ENCODE results near the gene TMEM272.

The TMEM272 gene

DNA sequence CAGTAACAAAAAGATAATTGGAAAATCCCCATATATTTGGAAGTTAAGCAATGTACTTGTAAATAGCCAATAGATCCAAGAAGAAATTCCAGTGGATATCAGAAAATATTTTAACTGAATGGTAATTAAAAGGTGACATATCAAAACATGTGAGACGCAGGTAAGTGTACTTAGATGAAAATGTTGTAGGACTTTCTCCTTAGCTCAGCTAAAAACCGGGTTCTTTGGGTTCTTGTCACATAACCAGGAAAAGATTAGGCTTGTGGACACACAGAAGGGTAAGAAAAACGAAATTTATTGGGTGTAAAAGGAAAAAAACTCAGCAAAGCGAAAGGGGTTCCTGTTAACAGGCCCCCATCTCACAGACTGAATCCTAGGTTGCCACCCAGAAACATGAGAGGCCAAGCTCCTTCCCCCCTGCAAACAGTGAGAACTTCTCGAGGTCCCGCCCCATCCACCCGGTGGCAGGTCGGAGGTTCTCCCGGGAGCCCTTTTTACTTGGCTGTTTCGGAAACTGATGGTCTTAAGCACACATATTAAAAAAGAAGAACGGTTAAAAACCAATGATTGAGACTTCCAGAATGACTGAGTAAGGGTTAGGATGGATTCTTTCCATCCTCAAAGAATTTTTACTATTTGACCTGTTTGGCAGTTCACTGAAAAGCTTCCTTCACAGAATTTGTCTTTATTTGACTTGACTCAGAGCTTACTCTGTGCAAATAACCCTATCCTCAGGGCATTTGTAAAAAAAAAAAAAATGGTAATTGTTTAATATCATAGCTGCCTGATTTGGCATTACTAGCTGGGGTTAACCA lies 13.7 kb upstream of the TMEM272 start:
- no peak for DNase-seq (ENCODE audit: low read depth)
- H3K4me3 ChIP-seq (ENCODE audit: low read depth, low read length) = no peak overlapping the region
- TF ChIP-seq, protein P1, sequence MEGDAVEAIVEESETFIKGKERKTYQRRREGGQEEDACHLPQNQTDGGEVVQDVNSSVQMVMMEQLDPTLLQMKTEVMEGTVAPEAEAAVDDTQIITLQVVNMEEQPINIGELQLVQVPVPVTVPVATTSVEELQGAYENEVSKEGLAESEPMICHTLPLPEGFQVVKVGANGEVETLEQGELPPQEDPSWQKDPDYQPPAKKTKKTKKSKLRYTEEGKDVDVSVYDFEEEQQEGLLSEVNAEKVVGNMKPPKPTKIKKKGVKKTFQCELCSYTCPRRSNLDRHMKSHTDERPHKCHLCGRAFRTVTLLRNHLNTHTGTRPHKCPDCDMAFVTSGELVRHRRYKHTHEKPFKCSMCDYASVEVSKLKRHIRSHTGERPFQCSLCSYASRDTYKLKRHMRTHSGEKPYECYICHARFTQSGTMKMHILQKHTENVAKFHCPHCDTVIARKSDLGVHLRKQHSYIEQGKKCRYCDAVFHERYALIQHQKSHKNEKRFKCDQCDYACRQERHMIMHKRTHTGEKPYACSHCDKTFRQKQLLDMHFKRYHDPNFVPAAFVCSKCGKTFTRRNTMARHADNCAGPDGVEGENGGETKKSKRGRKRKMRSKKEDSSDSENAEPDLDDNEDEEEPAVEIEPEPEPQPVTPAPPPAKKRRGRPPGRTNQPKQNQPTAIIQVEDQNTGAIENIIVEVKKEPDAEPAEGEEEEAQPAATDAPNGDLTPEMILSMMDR (IDR thresholded peaks at IDR 0.05; ENCODE audit: insufficient read depth, low read depth, low read length, missing control alignments) = no peak

DNA sequence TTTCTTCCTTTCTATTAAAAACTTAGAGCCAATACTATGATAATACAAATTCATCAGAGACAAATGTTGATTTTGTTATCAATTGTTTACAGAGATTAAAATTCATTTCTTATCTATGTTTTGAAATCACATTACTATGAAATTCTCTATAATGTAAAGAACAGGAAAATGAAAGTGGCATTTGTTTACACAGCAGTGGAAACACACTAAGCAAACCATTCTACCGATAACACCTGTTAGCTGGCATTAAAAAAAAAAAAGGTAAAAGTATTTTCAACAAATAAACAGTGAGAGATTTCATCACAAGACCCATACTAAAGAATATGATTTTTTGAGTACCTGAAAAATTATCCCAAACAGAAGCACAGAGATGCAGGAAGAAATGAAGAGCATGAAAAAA lies 12.0 kb upstream of the TMEM272 start:
- no peak for DNase-seq (ENCODE audit: low read depth)
- TF ChIP-seq, protein P1 (IDR thresholded peaks at IDR 0.05; ENCODE audit: insufficient read depth, low read depth, low read length, missing control alignments) = no peak

DNA sequence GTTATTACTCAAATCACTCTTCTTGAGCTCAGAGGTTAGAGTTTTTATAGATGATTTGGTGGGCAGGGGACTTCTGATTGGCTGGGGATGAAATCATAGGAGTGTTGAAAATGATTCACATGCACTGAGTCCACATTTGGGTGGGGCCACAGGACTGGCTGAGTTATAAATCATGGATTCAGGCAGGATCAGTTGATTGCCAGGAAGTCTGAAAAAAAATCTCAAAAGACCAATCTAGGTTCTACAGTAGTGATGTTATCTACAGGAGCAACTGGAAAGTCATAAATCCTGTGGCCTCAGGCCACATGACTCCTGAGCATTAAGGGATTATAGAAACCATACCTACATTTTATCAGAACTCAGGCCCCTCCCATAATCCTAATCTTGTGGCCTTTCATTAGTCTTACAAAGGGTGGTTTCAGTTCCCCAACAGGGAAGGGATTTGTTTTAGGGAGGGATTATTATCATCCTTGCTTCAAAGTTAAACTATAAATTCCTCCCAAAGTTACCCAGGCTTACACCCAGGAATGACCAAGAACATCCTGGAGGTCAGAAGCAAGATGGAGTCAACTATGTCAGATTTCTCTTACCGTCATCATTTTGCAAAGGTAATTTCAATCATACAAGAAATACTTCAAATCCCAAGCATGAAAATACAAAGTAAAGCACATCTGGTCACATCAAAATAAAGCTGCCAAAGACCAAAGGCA lies 11.2 kb upstream of the TMEM272 start:
- DNase-seq (ENCODE audit: low read depth) = no peak
- no peak overlapping the region for H3K4me3 ChIP-seq (ENCODE audit: low read depth, low read length)
- TF ChIP-seq, protein P1 (IDR thresholded peaks at IDR 0.05; ENCODE audit: insufficient read depth, low read depth, low read length, missing control alignments) = no peak

More for the DNA sequence above, 12.0 kb upstream of the TMEM272 start:
- no peak overlapping the region for H3K4me3 ChIP-seq (ENCODE audit: low read depth, low read length)

DNA sequence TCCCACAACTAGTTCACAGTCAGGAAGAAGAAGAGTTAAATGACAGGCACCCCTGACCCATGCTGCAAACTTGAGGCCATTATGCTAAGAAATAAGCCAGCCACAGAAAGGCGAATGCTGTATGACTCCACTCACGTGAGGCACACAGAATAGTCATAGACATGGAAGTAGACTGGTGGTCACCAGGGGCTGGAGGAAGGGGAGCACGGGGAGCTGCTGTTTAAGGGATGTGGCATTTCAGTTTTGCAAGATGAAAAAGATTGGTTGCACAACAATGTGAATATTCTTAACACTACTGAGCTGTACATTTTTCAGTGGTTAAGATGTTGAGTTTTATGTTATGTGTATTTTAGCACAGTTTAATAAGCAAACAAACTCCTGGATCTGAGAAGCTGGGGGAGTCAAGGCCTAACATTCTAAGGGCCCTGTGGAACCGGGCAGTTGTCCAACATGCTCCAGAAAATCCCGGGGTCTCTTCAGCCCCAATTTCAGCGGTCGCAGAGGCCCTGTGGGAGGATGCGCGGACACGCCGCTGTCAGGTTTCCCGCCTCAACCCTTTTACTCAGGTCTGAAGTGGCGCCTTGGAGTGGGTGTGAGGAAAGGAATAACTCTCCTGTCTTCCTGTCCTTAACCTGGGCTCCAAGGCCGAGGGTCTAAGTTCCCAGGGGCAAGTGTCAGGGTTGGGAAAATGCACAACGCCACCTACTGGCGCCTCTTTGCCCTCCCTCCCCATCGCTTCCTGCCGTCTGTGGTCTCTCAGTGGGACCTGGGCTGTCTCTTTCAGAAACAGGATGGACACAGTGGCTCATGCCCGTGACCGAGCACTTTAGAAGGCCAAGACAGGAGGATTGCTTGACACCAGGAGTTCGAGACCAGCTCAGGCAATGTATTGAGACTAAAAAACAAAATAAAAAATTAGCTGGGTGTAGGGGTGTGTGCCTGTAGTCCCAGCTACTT lies 4.4 kb upstream of the TMEM272 start:
- TF ChIP-seq, protein P1 (IDR thresholded peaks at IDR 0.05; ENCODE audit: insufficient read depth, low read depth, low read length, missing control alignments) = peak; percentile 73
- DNase-seq (ENCODE audit: low read depth) = peak; percentile 51
- no peak overlapping the region for H3K4me3 ChIP-seq (ENCODE audit: low read depth, low read length)

DNA sequence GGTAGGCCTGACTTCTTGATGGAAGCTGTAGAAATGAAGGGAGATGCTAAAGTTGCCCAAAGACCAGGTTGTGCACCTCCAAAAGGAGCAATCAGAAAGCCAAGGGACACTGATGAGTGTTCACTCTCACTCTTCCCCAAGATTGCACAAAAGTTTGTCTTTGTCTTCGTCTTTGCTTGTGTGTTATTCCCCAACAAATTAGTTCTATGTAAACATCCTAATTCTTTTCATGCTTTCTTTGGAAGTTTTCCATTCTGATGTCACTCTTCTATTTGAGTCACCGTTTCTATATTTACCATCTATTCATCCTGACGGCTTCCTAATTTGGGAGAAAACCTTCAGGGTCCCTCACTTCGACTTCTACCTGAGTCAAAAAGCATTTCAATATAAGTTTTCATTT lies 3.7 kb upstream of the TMEM272 start:
- TF ChIP-seq, protein P1 (IDR thresholded peaks at IDR 0.05; ENCODE audit: insufficient read depth, low read depth, low read length, missing control alignments) = no peak
- H3K4me3 ChIP-seq (ENCODE audit: low read depth, low read length) = no peak overlapping the region
- no peak for DNase-seq (ENCODE audit: low read depth)

DNA sequence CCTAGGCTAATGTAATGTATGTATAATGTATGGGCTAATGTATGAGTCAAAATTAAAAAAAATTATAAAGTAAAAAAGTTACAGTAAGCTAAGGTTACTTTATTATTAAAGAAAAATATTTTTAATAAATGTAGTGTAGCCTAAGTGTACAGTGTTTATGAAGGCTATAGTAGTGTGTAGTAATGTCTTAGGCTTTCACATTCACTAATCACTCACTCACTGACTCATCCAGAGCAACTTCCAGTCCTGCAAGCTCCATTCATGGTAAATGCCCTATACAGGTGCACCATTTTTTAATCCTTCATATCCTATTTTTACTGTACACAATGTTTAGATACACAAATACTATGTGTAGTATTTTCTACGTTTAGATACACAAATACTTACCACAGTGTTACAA lies 1.8 kb upstream of the TMEM272 start:
- TF ChIP-seq, protein P1 (IDR thresholded peaks at IDR 0.05; ENCODE audit: insufficient read depth, low read depth, low read length, missing control alignments) = no peak
- DNase-seq (ENCODE audit: low read depth) = no peak

More for the DNA sequence above, 1.8 kb upstream of the TMEM272 start:
- no peak overlapping the region for H3K4me3 ChIP-seq (ENCODE audit: low read depth, low read length)

Data from GM12865 (cell line).